ENCODE results near the gene MECP2. TPM values are rescaled to one million over a fixed set of nuclear protein-coding genes. Genes with fewer than 3 reads are reported as not detected.

The MECP2 gene
- total RNA-seq, 1 donor from 2014 or later: 10.4 TPM

- Histone ChIP-seq H3K4me1 (ENCODE audit: control insufficient read depth in 3 of 3, insufficient read depth in 3 of 3, low read length in 3 of 3) (peaks cover 49 to 56% (median 55%) of the 10 kb centered on the region in 3 donors), H3K4me3 (ENCODE audit: low read length in 3 of 3) (no peak overlapping the region), H3K36me3 (ENCODE audit: control insufficient read depth in 3 of 3, insufficient read depth in 3 of 3, low read length in 3 of 3) (no peaks in the 10 kb centered on the region), H3K9ac (ENCODE audit: low read depth in 1 of 3, low read length in 3 of 3) (no peak overlapping the region), H3K9me3 (ENCODE audit: control insufficient read depth in 3 of 3, low read length in 3 of 3) (no peaks in the 10 kb centered on the region), H3K27me3 (ENCODE audit: control insufficient read depth in 3 of 3, insufficient read depth in 3 of 3, low read length in 3 of 3) (no peaks in the 10 kb centered on the region), H3K27ac (ENCODE audit: low read depth, low read length) (peak overlapping the region; percentile 32)
Observed at GRCh38 chrX:154051201-154051810, 46.2 kb downstream of the MECP2 start.

GRCh38 chrX:154050113-154050495, 47.4 kb downstream of the MECP2 start:
- Histone ChIP-seq H3K27ac (ENCODE audit: low read depth, low read length) (peak overlapping the region; percentile 71), H3K36me3 (ENCODE audit: control insufficient read depth in 3 of 3, insufficient read depth in 3 of 3, low read length in 3 of 3) (no peaks in the 10 kb centered on the region), H3K4me3 (ENCODE audit: low read length in 3 of 3) (no peak overlapping the region), H3K27me3 (ENCODE audit: control insufficient read depth in 3 of 3, insufficient read depth in 3 of 3, low read length in 3 of 3) (no peaks in the 10 kb centered on the region), H3K9ac (ENCODE audit: low read depth in 1 of 3, low read length in 3 of 3) (peak overlapping the region in 2 of 3 donors; percentile 5 to 50), H3K4me1 (ENCODE audit: control insufficient read depth in 3 of 3, insufficient read depth in 3 of 3, low read length in 3 of 3) (peaks cover 58 to 66% (median 64%) of the 10 kb centered on the region in 3 donors), H3K9me3 (ENCODE audit: control insufficient read depth in 3 of 3, low read length in 3 of 3) (no peaks in the 10 kb centered on the region)

GRCh38 chrX:154049209-154050112, 48.1 kb downstream of the MECP2 start:
- Histone ChIP-seq H3K36me3 (ENCODE audit: control insufficient read depth in 3 of 3, insufficient read depth in 3 of 3, low read length in 3 of 3) (no peaks in the 10 kb centered on the region), H3K9me3 (ENCODE audit: control insufficient read depth in 3 of 3, low read length in 3 of 3) (no peaks in the 10 kb centered on the region), H3K27ac (ENCODE audit: low read depth, low read length) (peak overlapping the region; percentile 71), H3K27me3 (ENCODE audit: control insufficient read depth in 3 of 3, insufficient read depth in 3 of 3, low read length in 3 of 3) (no peaks in the 10 kb centered on the region), H3K4me1 (ENCODE audit: control insufficient read depth in 3 of 3, insufficient read depth in 3 of 3, low read length in 3 of 3) (peaks cover 64 to 69% (median 66%) of the 10 kb centered on the region in 3 donors), H3K4me3 (ENCODE audit: low read length in 3 of 3) (peak overlapping the region in 1 of 3 donors; percentile 35), H3K9ac (ENCODE audit: low read depth in 1 of 3, low read length in 3 of 3) (peak overlapping the region in 1 of 3 donors; percentile 66)

- no peaks in the 10 kb centered on the region for H3K9me3 ChIP-seq (ENCODE audit: control insufficient read depth in 3 of 3, low read length in 3 of 3)
- H3K27me3 ChIP-seq (ENCODE audit: control insufficient read depth in 3 of 3, insufficient read depth in 3 of 3, low read length in 3 of 3): no peaks in the 10 kb centered on the region
- no peaks in the 10 kb centered on the region for H3K36me3 ChIP-seq (ENCODE audit: control insufficient read depth in 3 of 3, insufficient read depth in 3 of 3, low read length in 3 of 3)
- H3K4me1 ChIP-seq (ENCODE audit: control insufficient read depth in 3 of 3, insufficient read depth in 3 of 3, low read length in 3 of 3): peaks cover 66 to 73% (median 69%) of the 10 kb centered on the region in 3 donors
- no peak overlapping the region for H3K27ac ChIP-seq (ENCODE audit: low read depth, low read length)
- H3K4me3 ChIP-seq (ENCODE audit: low read length in 3 of 3): no peak overlapping the region
- no peak overlapping the region for H3K9ac ChIP-seq (ENCODE audit: low read depth in 1 of 3, low read length in 3 of 3)
Observed at GRCh38 chrX:154048398-154048797, 49.1 kb downstream of the MECP2 start.

GRCh38 chrX:154046940-154047610, 50.4 kb downstream of the MECP2 start:
- H3K9ac ChIP-seq (ENCODE audit: low read depth in 1 of 3, low read length in 3 of 3): no peak overlapping the region
- no peaks in the 10 kb centered on the region for H3K36me3 ChIP-seq (ENCODE audit: control insufficient read depth in 3 of 3, insufficient read depth in 3 of 3, low read length in 3 of 3)
- H3K27me3 ChIP-seq (ENCODE audit: control insufficient read depth in 3 of 3, insufficient read depth in 3 of 3, low read length in 3 of 3): no peaks in the 10 kb centered on the region
- H3K4me1 ChIP-seq (ENCODE audit: control insufficient read depth in 3 of 3, insufficient read depth in 3 of 3, low read length in 3 of 3): peaks cover 73 to 82% (median 80%) of the 10 kb centered on the region in 3 donors
- H3K27ac ChIP-seq (ENCODE audit: low read depth, low read length): peak overlapping the region; percentile 5
- no peak overlapping the region for H3K4me3 ChIP-seq (ENCODE audit: low read length in 3 of 3)
- no peaks in the 10 kb centered on the region for H3K9me3 ChIP-seq (ENCODE audit: control insufficient read depth in 3 of 3, low read length in 3 of 3)

GRCh38 chrX:154046031-154046781, 51.3 kb downstream of the MECP2 start:
- Histone ChIP-seq H3K27ac (ENCODE audit: low read depth, low read length) (peak overlapping the region; percentile 19), H3K9me3 (ENCODE audit: control insufficient read depth in 3 of 3, low read length in 3 of 3) (no peaks in the 10 kb centered on the region), H3K9ac (ENCODE audit: low read depth in 1 of 3, low read length in 3 of 3) (peak overlapping the region in 1 of 3 donors; percentile 41), H3K4me1 (ENCODE audit: control insufficient read depth in 3 of 3, insufficient read depth in 3 of 3, low read length in 3 of 3) (peaks cover 75 to 86% (median 83%) of the 10 kb centered on the region in 3 donors), H3K27me3 (ENCODE audit: control insufficient read depth in 3 of 3, insufficient read depth in 3 of 3, low read length in 3 of 3) (no peaks in the 10 kb centered on the region), H3K4me3 (ENCODE audit: low read length in 3 of 3) (no peak overlapping the region), H3K36me3 (ENCODE audit: control insufficient read depth in 3 of 3, insufficient read depth in 3 of 3, low read length in 3 of 3) (no peaks in the 10 kb centered on the region)

- Histone ChIP-seq H3K27me3 (ENCODE audit: control insufficient read depth in 3 of 3, insufficient read depth in 3 of 3, low read length in 3 of 3) (no peaks in the 10 kb centered on the region), H3K4me1 (ENCODE audit: control insufficient read depth in 3 of 3, insufficient read depth in 3 of 3, low read length in 3 of 3) (peaks cover 71 to 83% (median 79%) of the 10 kb centered on the region in 3 donors), H3K36me3 (ENCODE audit: control insufficient read depth in 3 of 3, insufficient read depth in 3 of 3, low read length in 3 of 3) (no peaks in the 10 kb centered on the region), H3K9ac (ENCODE audit: low read depth in 1 of 3, low read length in 3 of 3) (no peak overlapping the region), H3K9me3 (ENCODE audit: control insufficient read depth in 3 of 3, low read length in 3 of 3) (no peaks in the 10 kb centered on the region), H3K27ac (ENCODE audit: low read depth, low read length) (no peak overlapping the region), H3K4me3 (ENCODE audit: low read length in 3 of 3) (no peak overlapping the region)
Observed at GRCh38 chrX:154044091-154044490, 53.4 kb downstream of the MECP2 start.

GRCh38 chrX:154043003-154043763, 54.3 kb downstream of the MECP2 start:
- Histone ChIP-seq H3K27me3 (ENCODE audit: control insufficient read depth in 3 of 3, insufficient read depth in 3 of 3, low read length in 3 of 3) (no peaks in the 10 kb centered on the region), H3K27ac (ENCODE audit: low read depth, low read length) (peak overlapping the region; percentile 30), H3K4me1 (ENCODE audit: control insufficient read depth in 3 of 3, insufficient read depth in 3 of 3, low read length in 3 of 3) (peaks cover 65 to 78% (median 70%) of the 10 kb centered on the region in 3 donors), H3K9me3 (ENCODE audit: control insufficient read depth in 3 of 3, low read length in 3 of 3) (no peaks in the 10 kb centered on the region), H3K9ac (ENCODE audit: low read depth in 1 of 3, low read length in 3 of 3) (no peak overlapping the region), H3K36me3 (ENCODE audit: control insufficient read depth in 3 of 3, insufficient read depth in 3 of 3, low read length in 3 of 3) (no peaks in the 10 kb centered on the region), H3K4me3 (ENCODE audit: low read length in 3 of 3) (no peak overlapping the region)

GRCh38 chrX:154040863-154041262, 56.7 kb downstream of the MECP2 start:
- Histone ChIP-seq H3K9ac (ENCODE audit: low read depth in 1 of 3, low read length in 3 of 3) (no peak overlapping the region), H3K36me3 (ENCODE audit: control insufficient read depth in 3 of 3, insufficient read depth in 3 of 3, low read length in 3 of 3) (no peaks in the 10 kb centered on the region), H3K9me3 (ENCODE audit: control insufficient read depth in 3 of 3, low read length in 3 of 3) (no peaks in the 10 kb centered on the region), H3K4me1 (ENCODE audit: control insufficient read depth in 3 of 3, insufficient read depth in 3 of 3, low read length in 3 of 3) (peaks cover 43 to 58% (median 50%) of the 10 kb centered on the region in 3 donors), H3K27me3 (ENCODE audit: control insufficient read depth in 3 of 3, insufficient read depth in 3 of 3, low read length in 3 of 3) (no peaks in the 10 kb centered on the region), H3K27ac (ENCODE audit: low read depth, low read length) (peak overlapping the region; percentile 14), H3K4me3 (ENCODE audit: low read length in 3 of 3) (no peak overlapping the region)

Measured in skeletal muscle tissue (tissue), 4 donors.